ENCODE results near the gene GRK5.

GRK5 gene

GRCh38 chr10:119477444-119477843 is 270.1 kb downstream of the GRK5 start:
- TF ChIP-seq EZH2 (optimal IDR thresholded peaks at IDR 0.05; ENCODE audit: low read depth, low read length) (no peak), EZH2phosphoT487 (IDR thresholded peaks at IDR 0.05; ENCODE audit: low read length) (no peak), CTCF (IDR thresholded peaks at IDR 0.05; ENCODE audit: low read length) (no peak)
- no peaks in the 10 kb centered on the region for H4K20me1 ChIP-seq (ENCODE audit: insufficient read depth, low read length)
- H3K9ac ChIP-seq (ENCODE audit: low read length), result no peak overlapping the region
- H3K4me1 ChIP-seq (ENCODE audit: low read length), result peaks cover 22% of the 10 kb centered on the region
- H3K27ac ChIP-seq (ENCODE audit: low read length), result no peak overlapping the region
- H2AFZ ChIP-seq (ENCODE audit: low read length), result no peak overlapping the region
- no peak for DNase-seq
- H3K4me2 ChIP-seq (ENCODE audit: low read depth, low read length), result no peak overlapping the region
- H3K79me2 ChIP-seq (ENCODE audit: low read length), result no peaks in the 10 kb centered on the region
- no peak overlapping the region for H3K4me3 ChIP-seq (ENCODE audit: low read length)
- no peaks in the 10 kb centered on the region for H3K36me3 ChIP-seq (replicated peaks; ENCODE audit: insufficient read depth, low read length)
- no peaks in the 10 kb centered on the region for H3K9me2 ChIP-seq (replicated peaks; ENCODE audit: insufficient read depth, low read length)
- H3K27me3 ChIP-seq (replicated peaks; ENCODE audit: insufficient read depth, low read length), result no peaks in the 10 kb centered on the region
- peaks cover 11% of the 10 kb centered on the region; the same call in 1 of the 2 replicates for H3F3A ChIP-seq (ENCODE audit: insufficient read depth, low read length)
- H3K9me3 ChIP-seq (replicated peaks; ENCODE audit: insufficient read depth, low read length), result no peaks in the 10 kb centered on the region

DNA sequence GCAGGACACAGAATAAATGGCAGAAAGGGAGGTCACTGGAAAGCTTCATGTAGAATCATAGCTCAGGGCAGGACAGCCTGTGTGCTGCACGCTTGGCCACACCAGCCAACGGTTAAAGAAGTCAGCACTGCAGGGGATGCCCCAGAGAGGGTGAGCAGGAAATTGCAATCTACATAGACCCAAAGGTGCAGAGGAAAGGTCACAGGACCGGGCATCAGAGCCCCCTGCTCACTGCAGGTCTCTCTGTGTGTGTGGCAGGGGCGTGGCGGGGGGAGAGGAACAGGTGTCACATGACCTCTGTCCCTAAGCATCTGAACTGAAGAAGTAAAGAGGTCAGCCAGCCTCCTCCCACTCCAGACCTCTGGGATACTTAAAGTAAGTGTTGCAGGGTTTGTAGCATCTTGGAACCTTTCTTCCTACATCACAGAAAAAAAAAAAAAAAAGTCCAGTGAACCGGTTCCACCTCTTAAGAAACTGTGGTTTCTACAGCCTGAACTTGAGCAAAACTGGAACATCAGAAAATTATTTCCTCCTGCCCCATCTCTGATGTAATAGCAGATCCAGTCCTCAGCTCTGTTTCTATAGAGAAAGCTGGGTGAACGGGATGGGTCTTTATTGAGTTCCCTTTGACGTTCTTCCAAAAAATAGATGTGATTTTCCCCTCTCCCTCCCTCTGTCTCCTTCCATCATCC is 270.9 kb downstream of the GRK5 start:
- 0 out of 2 replicates have a peak overlapping the region, but pooled peaks have one; percentile 8 for H3K4me3 ChIP-seq (ENCODE audit: low read length)

DNA sequence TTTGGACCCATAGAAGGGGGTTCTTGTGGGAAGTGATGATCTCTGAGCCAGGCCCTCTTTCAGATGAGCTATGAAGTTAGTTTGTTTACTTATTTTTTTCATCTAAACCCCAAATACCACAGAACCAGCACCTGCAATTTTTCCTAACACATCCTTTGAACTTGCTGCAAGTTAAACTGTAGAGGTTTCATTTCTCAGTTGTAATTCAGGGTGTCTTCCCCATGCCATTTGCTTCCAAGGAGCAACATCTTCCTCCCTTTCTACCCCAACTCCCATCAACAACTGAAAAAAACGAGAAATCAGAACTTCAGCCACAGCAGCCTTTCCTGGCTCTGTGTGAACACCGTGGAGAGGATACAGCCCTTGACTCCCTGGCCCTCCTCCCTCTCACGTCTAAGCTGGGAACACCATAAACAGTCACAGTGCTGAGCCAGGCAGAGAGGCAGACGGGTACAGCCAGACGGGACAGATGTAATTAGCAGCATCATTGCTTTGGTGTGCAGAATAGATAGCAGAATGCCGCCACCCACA is 271.5 kb downstream of the GRK5 start:
- Histone ChIP-seq H3K79me2 (ENCODE audit: low read length) (no peaks in the 10 kb centered on the region), H3K4me3 (ENCODE audit: low read length) (0 out of 2 replicates have a peak overlapping the region, but pooled peaks have one; percentile 8), H3K4me1 (ENCODE audit: low read length) (peaks cover 22% of the 10 kb centered on the region), H3K27me3 (replicated peaks; ENCODE audit: insufficient read depth, low read length) (no peaks in the 10 kb centered on the region), H3K36me3 (replicated peaks; ENCODE audit: insufficient read depth, low read length) (no peaks in the 10 kb centered on the region), H2AFZ (ENCODE audit: low read length) (peak overlapping the region; percentile 25; the same call in 1 of the 2 replicates), H3K4me2 (ENCODE audit: low read depth, low read length) (peak overlapping the region; percentile 57), H3K27ac (ENCODE audit: low read length) (peak overlapping the region; percentile 23; the same call in 1 of the 2 replicates), H3F3A (ENCODE audit: insufficient read depth, low read length) (peaks cover 11% of the 10 kb centered on the region; the same call in 1 of the 2 replicates), H3K9ac (ENCODE audit: low read length) (no peak overlapping the region), H4K20me1 (ENCODE audit: insufficient read depth, low read length) (no peaks in the 10 kb centered on the region), H3K9me3 (replicated peaks; ENCODE audit: insufficient read depth, low read length) (no peaks in the 10 kb centered on the region), H3K9me2 (replicated peaks; ENCODE audit: insufficient read depth, low read length) (no peaks in the 10 kb centered on the region)
- TF ChIP-seq EZH2 (optimal IDR thresholded peaks at IDR 0.05; ENCODE audit: low read depth, low read length) (no peak), CTCF (IDR thresholded peaks at IDR 0.05; ENCODE audit: low read length) (no peak), EZH2phosphoT487 (IDR thresholded peaks at IDR 0.05; ENCODE audit: low read length) (no peak)
- DNase-seq, result peak; percentile 22

More for the DNA sequence above, 270.9 kb downstream of the GRK5 start:
- Histone ChIP-seq H3K4me2 (ENCODE audit: low read depth, low read length) (peak overlapping the region; percentile 57), H3K9me3 (replicated peaks; ENCODE audit: insufficient read depth, low read length) (no peaks in the 10 kb centered on the region), H3K79me2 (ENCODE audit: low read length) (no peaks in the 10 kb centered on the region), H3K9ac (ENCODE audit: low read length) (no peak overlapping the region), H2AFZ (ENCODE audit: low read length) (peak overlapping the region; percentile 25; the same call in 1 of the 2 replicates), H4K20me1 (ENCODE audit: insufficient read depth, low read length) (no peaks in the 10 kb centered on the region), H3K27ac (ENCODE audit: low read length) (peak overlapping the region; percentile 23; the same call in 1 of the 2 replicates), H3K4me1 (ENCODE audit: low read length) (peaks cover 22% of the 10 kb centered on the region), H3K9me2 (replicated peaks; ENCODE audit: insufficient read depth, low read length) (no peaks in the 10 kb centered on the region), H3K27me3 (replicated peaks; ENCODE audit: insufficient read depth, low read length) (no peaks in the 10 kb centered on the region), H3F3A (ENCODE audit: insufficient read depth, low read length) (peaks cover 11% of the 10 kb centered on the region; the same call in 1 of the 2 replicates), H3K36me3 (replicated peaks; ENCODE audit: insufficient read depth, low read length) (no peaks in the 10 kb centered on the region)
- DNase-seq, result no peak
- no peak for TF ChIP-seq CTCF (IDR thresholded peaks at IDR 0.05; ENCODE audit: low read length)
- TF ChIP-seq EZH2 (optimal IDR thresholded peaks at IDR 0.05; ENCODE audit: low read depth, low read length), result no peak
- no peak for TF ChIP-seq EZH2phosphoT487 (IDR thresholded peaks at IDR 0.05; ENCODE audit: low read length)

Measured in MM.1S (cell line).